Spleen (tissue), 7 donors: ENCODE results near the gene IL17C.
"Not testable (repeated sequence)": the region's sequence is repeated elsewhere in the genome, so short reads cannot be mapped to it uniquely, and the experiment has no call there.

Experiments used
- CTCF ChIP-seq, 11 experiments: fragments of 200-600 bp in 7 of 11; fragments of 450-650 bp in 4 of 11; sonication (generic) in 4 of 11; IDR thresholded peaks in 8 of 11; conservative IDR thresholded peaks in 3 of 11; 1 replicate in 7 of 11; 2 replicates in 4 of 11; pipeline versions ENCODE4 v1.4.0 to v1.8.0; 2016 to 2021; ENCODE audit warnings: antibody characterized with exemption in 11 of 11, inconsistent platforms in 4 of 11, mild to moderate bottlenecking in 1 of 11
- POLR2A ChIP-seq, 3 donors: fragments of 450-650 bp; IDR thresholded peaks; one replicate each; pipeline ENCODE4 v1.5.1; 2017; ENCODE audit warnings: antibody characterized with exemption in 3 of 3, mild to moderate bottlenecking in 1 of 3
- POLR2AphosphoS5 ChIP-seq, 3 donors: sonication (generic); formaldehyde crosslinking; IDR thresholded peaks; one replicate each; pipeline ENCODE4 v1.5.1; 2017; ENCODE audit warnings: antibody characterized with exemption in 3 of 3
- donor health status: DM: no; HTN: no; CAD: no; lungs with moderate emphysema.
- donor health status: DM: no; HTN: no; CAD: no.
- donor health status: DM: no; HTN: no; CAD: no.

GRCh38 chr16:88669493-88669892 lies 31.1 kb downstream of the IL17C start:
- not testable (repeated sequence) for TF ChIP-seq POLR2A (IDR thresholded peaks at IDR 0.05); CTCF (IDR thresholded peaks at IDR 0.05 in 8 of 11, conservative IDR thresholded peaks at IDR 0.05 in 3 of 11); POLR2AphosphoS5 (IDR thresholded peaks at IDR 0.05)
